B cell (primary cell): ENCODE results near the gene RAC2. TPM values are rescaled to one million over a fixed set of nuclear protein-coding genes. Genes with fewer than 3 reads are reported as not detected.

Experiments used
- ATAC-seq: fragments of 200-7000 bp; cut with Tn5 transposase; one replicate; pipeline ENCODE4 v1.10.0; 2021; ENCODE audit warnings: low read depth, mild to moderate bottlenecking, moderate number of reproducible peaks, moderate library complexity
- CTCF ChIA-PET: fragments of 350-600 bp; sonication (Branson Sonifier 250); formaldehyde crosslinking; loops from one replicate; lab custom pipeline; 2021; ENCODE audit warnings: antibody characterized with exemption, inconsistent platforms; lab: Charles Lee
- POLR2A ChIA-PET: fragments of 350-600 bp; sonication (Branson Sonifier 250); formaldehyde crosslinking; loops from one replicate; lab custom pipeline; 2021; ENCODE audit warnings: antibody characterized with exemption; lab: Charles Lee
- DNase-seq: peaks from one replicate; pipeline ENCODE4 v3.0.0; 2013
- H2AFZ ChIP-seq: 2 replicates; pipeline ENCODE4 v1.6.1; 2012; ENCODE audit warnings: mild to moderate bottlenecking, low read depth, low read length; ENCODE audit not compliant: insufficient read depth, poor library complexity, severe bottlenecking
- H3K27ac ChIP-seq, 2 donors: 1 replicate in 1 of 2; 2 replicates in 1 of 2; pipeline ENCODE4 v1.5.1; 2012 to 2013; ENCODE audit warnings: low read length in 2 of 2, mild to moderate bottlenecking in 2 of 2, moderate library complexity in 1 of 2
- H3K27me3 ChIP-seq, 4 experiments: fragments of 200-600 bp in 1 of 4; sonication (generic) in 1 of 4; replicated peaks in 1 of 4; 1 replicate in 2 of 4; 2 replicates in 2 of 4; pipeline versions ENCODE4 v1.6.1 to v1.7.0; 2013 to 2016; ENCODE audit warnings: low read length in 3 of 4, mild to moderate bottlenecking in 2 of 4, mixed read lengths in 1 of 4, moderate library complexity in 1 of 4; ENCODE audit not compliant: insufficient read depth in 4 of 4, control insufficient read depth in 3 of 4; ENCODE audit errors: control extremely low read depth in 1 of 4
- H3K36me3 ChIP-seq, 2 experiments: replicated peaks in 1 of 2; 1 replicate in 1 of 2; 2 replicates in 1 of 2; pipeline versions ENCODE4 v1.6.1 to v1.7.1; 2013; ENCODE audit warnings: low read length in 1 of 2; ENCODE audit not compliant: insufficient read depth in 2 of 2, control insufficient read depth in 1 of 2; ENCODE audit errors: control extremely low read depth in 1 of 2, extremely low read depth in 1 of 2
- H3K4me1 ChIP-seq, 2 donors: fragments of 200-600 bp in 1 of 2; sonication (generic) in 1 of 2; 1 replicate in 1 of 2; 2 replicates in 1 of 2; pipeline versions ENCODE4 v1.5.1 to v1.6.1; 2013 to 2017; ENCODE audit warnings: low read length in 2 of 2; ENCODE audit not compliant: control insufficient read depth in 2 of 2, insufficient read depth in 2 of 2
- H3K4me2 ChIP-seq: replicated peaks from 2 replicates; pipeline ENCODE3; 2012; ENCODE audit warnings: mild to moderate bottlenecking, low read depth, low read length; ENCODE audit not compliant: poor library complexity, severe bottlenecking
- H3K4me3 ChIP-seq, 5 experiments: fragments of 200-600 bp in 1 of 5; sonication (generic) in 1 of 5; 1 replicate in 3 of 5; 2 replicates in 2 of 5; pipeline versions ENCODE4 v1.5.1 to v1.7.0; 2011 to 2016; ENCODE audit warnings: low read length in 4 of 5, mild to moderate bottlenecking in 4 of 5, low read depth in 2 of 5, control low read depth in 1 of 5, moderate library complexity in 1 of 5; ENCODE audit not compliant: insufficient read depth in 1 of 5; ENCODE audit errors: control extremely low read depth in 1 of 5, extremely low read depth in 1 of 5
- H3K79me2 ChIP-seq: fragments of 200-600 bp; sonication (generic); one replicate; pipeline ENCODE4 v1.6.0; 2016; ENCODE audit warnings: low read length; ENCODE audit not compliant: control insufficient read depth, insufficient read depth
- H3K9ac ChIP-seq: fragments of 200-600 bp; sonication (generic); 2 replicates; pipeline ENCODE4 v1.6.1; 2017; ENCODE audit warnings: mild to moderate bottlenecking, low read length, moderate library complexity
- H3K9me3 ChIP-seq, 3 donors: one replicate each; pipeline versions ENCODE4 v1.6.1 to v1.7.1; 2013; ENCODE audit warnings: low read length in 2 of 3; ENCODE audit not compliant: control insufficient read depth in 2 of 3, insufficient read depth in 1 of 3; ENCODE audit errors: control extremely low read depth in 1 of 3
- H4K20me1 ChIP-seq: 2 replicates; pipeline ENCODE4 v1.6.0; 2012; ENCODE audit warnings: mild to moderate bottlenecking, low read length; ENCODE audit not compliant: insufficient read depth, control insufficient read depth, poor library complexity, severe bottlenecking
- H3K27ac Mint-ChIP-seq: one replicate; pipeline ENCODE4 v1.8.0; 2021; ENCODE audit warnings: mixed read lengths
- H3K27me3 Mint-ChIP-seq: one replicate; pipeline ENCODE4 v1.8.0; 2021; ENCODE audit warnings: mixed read lengths
- H3K4me1 Mint-ChIP-seq: one replicate; pipeline ENCODE4 v1.8.0; 2021; ENCODE audit warnings: mixed read lengths
- H3K4me3 Mint-ChIP-seq: one replicate; pipeline ENCODE4 v1.8.0; 2021; ENCODE audit warnings: mixed read lengths
- H3K9me3 Mint-ChIP-seq: one replicate; pipeline ENCODE4 v1.8.0; 2022; ENCODE audit warnings: mixed read lengths; ENCODE audit not compliant: insufficient read depth
- EZH2 ChIP-seq: IDR thresholded peaks from 2 replicates; pipeline ENCODE4 v1.6.1; 2012; ENCODE audit warnings: borderline replicate concordance, low read depth, mild to moderate bottlenecking, moderate library complexity, low read length; ENCODE audit not compliant: insufficient read depth, poor library complexity, severe bottlenecking
- WGBS: methylation state at CpG from one replicate; pipeline ENCODE4 v1.1.5; 2013; ENCODE audit warnings: missing lambda C conversion rate; ENCODE audit not compliant: insufficient coverage; 5-methylcytosine and 5-hydroxymethylcytosine counted together
- intact Hi-C: fragments of 100-400 bp; cut with micrococcal nuclease; formaldehyde crosslinking; loops from one replicate; pipeline ENCODE4 v1.10.0; 2022
- polyA plus RNA-seq: library from polyadenylated mRNA; depleted of rRNA; stranded (reverse); fragments of >200 nt; gene quantifications from 2 replicates; pipeline ENCODE4 v1.2.3, GENCODE V29; 2012
- total RNA-seq, 2 donors: library from RNA; stranded (reverse); fragments of 120-200 nt in 1 of 2; gene quantifications; 1 replicate in 1 of 2; 2 replicates in 1 of 2; pipeline versions ENCODE4 v1.2.3 to v1.2.4, GENCODE V29; 2013 to 2022
- TF ChIP-seq, protein P1 (sequence below): fragments of 200-600 bp; IDR thresholded peaks from one replicate; pipeline ENCODE4 v1.8.0; 2022; ENCODE audit warnings: antibody characterized with exemption, mild to moderate bottlenecking

Gene RAC2
- total and polyA plus RNA-seq, 2 donors (not counting 1 experiment from before 2014, with no cell fraction given) = 273 to 776 TPM

- no peaks in the 10 kb centered on the region for H3K27me3 ChIP-seq
- TF ChIP-seq EZH2 = no peak
- TF ChIP-seq, protein P1, sequence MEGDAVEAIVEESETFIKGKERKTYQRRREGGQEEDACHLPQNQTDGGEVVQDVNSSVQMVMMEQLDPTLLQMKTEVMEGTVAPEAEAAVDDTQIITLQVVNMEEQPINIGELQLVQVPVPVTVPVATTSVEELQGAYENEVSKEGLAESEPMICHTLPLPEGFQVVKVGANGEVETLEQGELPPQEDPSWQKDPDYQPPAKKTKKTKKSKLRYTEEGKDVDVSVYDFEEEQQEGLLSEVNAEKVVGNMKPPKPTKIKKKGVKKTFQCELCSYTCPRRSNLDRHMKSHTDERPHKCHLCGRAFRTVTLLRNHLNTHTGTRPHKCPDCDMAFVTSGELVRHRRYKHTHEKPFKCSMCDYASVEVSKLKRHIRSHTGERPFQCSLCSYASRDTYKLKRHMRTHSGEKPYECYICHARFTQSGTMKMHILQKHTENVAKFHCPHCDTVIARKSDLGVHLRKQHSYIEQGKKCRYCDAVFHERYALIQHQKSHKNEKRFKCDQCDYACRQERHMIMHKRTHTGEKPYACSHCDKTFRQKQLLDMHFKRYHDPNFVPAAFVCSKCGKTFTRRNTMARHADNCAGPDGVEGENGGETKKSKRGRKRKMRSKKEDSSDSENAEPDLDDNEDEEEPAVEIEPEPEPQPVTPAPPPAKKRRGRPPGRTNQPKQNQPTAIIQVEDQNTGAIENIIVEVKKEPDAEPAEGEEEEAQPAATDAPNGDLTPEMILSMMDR = no peak
- no peak overlapping the region for H3K4me3 ChIP-seq
- intact Hi-C loops = no loop called here
- POLR2A ChIA-PET = no interaction called here
- no peak overlapping the region for H2AFZ ChIP-seq
- Mint-ChIP-seq H3K27ac (peak overlapping the region; percentile 37), H3K4me1 (peaks cover 29% of the 10 kb centered on the region), H3K27me3 (no peaks in the 10 kb centered on the region), H3K4me3 (no peak overlapping the region), H3K9me3 (no peaks in the 10 kb centered on the region)
- CTCF ChIA-PET = interaction anchor here (3.0 kb wide), 1 partner anchor 45 kb away, joined by 28 read pairs; no protein-coding TSS in a partner anchor
- H3K79me2 ChIP-seq = peaks cover 12% of the 10 kb centered on the region
- no peaks in the 10 kb centered on the region for H3K36me3 ChIP-seq
- 98% methylated on average over 10 of the region's 13 CpGs for WGBS
- H3K27ac ChIP-seq = no peak overlapping the region
- H4K20me1 ChIP-seq = no peaks in the 10 kb centered on the region
- DNase-seq (no peak), ATAC-seq (no peak)
- H3K4me2 ChIP-seq = no peak overlapping the region
- peaks cover 24 to 32% of the 10 kb centered on the region in 2 donors for H3K4me1 ChIP-seq
- no peak overlapping the region for H3K9ac ChIP-seq
- no peaks in the 10 kb centered on the region for H3K9me3 ChIP-seq
Observed at GRCh38 chr22:37214731-37215030, 29.4 kb downstream of the RAC2 start.

GRCh38 chr22:37213941-37214730, 29.9 kb downstream of the RAC2 start:
- Mint-ChIP-seq H3K4me3 (no peak overlapping the region), H3K4me1 (peaks cover 23% of the 10 kb centered on the region), H3K9me3 (no peaks in the 10 kb centered on the region), H3K27ac (peak overlapping the region; percentile 37), H3K27me3 (no peaks in the 10 kb centered on the region)
- CTCF ChIA-PET = no interaction called here
- ATAC-seq (no peak), DNase-seq (no peak)
- H3K4me3 ChIP-seq = no peak overlapping the region
- no peaks in the 10 kb centered on the region for H3K9me3 ChIP-seq
- peaks cover 18 to 26% of the 10 kb centered on the region in 2 donors for H3K4me1 ChIP-seq
- no peak overlapping the region for H3K9ac ChIP-seq
- intact Hi-C loops = no loop called here
- POLR2A ChIA-PET = no interaction called here
- TF ChIP-seq, protein P1 = no peak
- TF ChIP-seq EZH2 = no peak
- H2AFZ ChIP-seq = no peak overlapping the region
- H3K27ac ChIP-seq = no peak overlapping the region
- 100% methylated on average over 8 of the region's 13 CpGs for WGBS
- no peak overlapping the region for H3K4me2 ChIP-seq
- H3K27me3 ChIP-seq = no peaks in the 10 kb centered on the region
- H3K79me2 ChIP-seq = peaks cover 9% of the 10 kb centered on the region
- H4K20me1 ChIP-seq = no peaks in the 10 kb centered on the region
- no peaks in the 10 kb centered on the region for H3K36me3 ChIP-seq
